Vagina (tissue), 2 donors: Measurements from ENCODE around the gene PPAN. TPM values are rescaled to one million over a fixed set of nuclear protein-coding genes. Genes with fewer than 3 reads are reported as not detected.

Experiments
- DNase-seq, 2 donors: peaks; one replicate each; pipeline ENCODE4 v3.0.0-alpha.2; 2017; ENCODE audit errors: extremely low spot score in 2 of 2
- H3K27ac ChIP-seq: fragments of 200-600 bp; sonication (generic); one replicate; pipeline ENCODE4 v1.5.1; 2019
- H3K27me3 ChIP-seq: fragments of 200-600 bp; sonication (generic); one replicate; pipeline ENCODE4 v1.5.1; 2019
- H3K36me3 ChIP-seq, 2 donors: fragments of 200-600 bp; sonication (generic); one replicate each; pipeline ENCODE4 v1.5.1; 2017 to 2019
- H3K4me1 ChIP-seq: fragments of 200-600 bp; sonication (generic); one replicate; pipeline ENCODE4 v1.5.1; 2019
- H3K4me3 ChIP-seq, 2 donors: fragments of 200-600 bp; sonication (generic); 1 replicate in 1 of 2; 2 replicates in 1 of 2; pipeline ENCODE4 v1.5.1; 2016 to 2019
- H3K9me3 ChIP-seq: fragments of 200-600 bp; sonication (generic); one replicate; pipeline ENCODE4 v1.5.1; 2019
- CTCF ChIP-seq, 3 experiments: fragments of 450-650 bp in 2 of 3; fragments of 200-600 bp in 1 of 3; sonication (generic) in 1 of 3; IDR thresholded peaks; one replicate each; pipeline ENCODE4 v1.5.1; 2017 to 2019; ENCODE audit warnings: antibody characterized with exemption in 3 of 3, mild to moderate bottlenecking in 2 of 3, moderate library complexity in 2 of 3
- POLR2A ChIP-seq, 2 donors: fragments of 450-650 bp; IDR thresholded peaks; one replicate each; pipeline ENCODE4 v1.6.1; 2017; ENCODE audit warnings: antibody characterized with exemption in 2 of 2, mild to moderate bottlenecking in 2 of 2, moderate library complexity in 2 of 2
- POLR2AphosphoS5 ChIP-seq, 2 donors: sonication (generic); formaldehyde crosslinking; IDR thresholded peaks; one replicate each; pipeline ENCODE4 v1.9.0; 2017; ENCODE audit warnings: antibody characterized with exemption in 2 of 2, mild to moderate bottlenecking in 2 of 2, low read depth in 1 of 2; ENCODE audit not compliant: insufficient read depth in 1 of 2
- intact Hi-C: fragments of 100-400 bp; cut with DNase I; formaldehyde crosslinking; loops from one replicate; pipeline ENCODE4 v1.15.1; 2023
- total RNA-seq: library from RNA; depleted of rRNA; stranded (reverse); fragments of >200 nt; gene quantifications from one replicate; pipeline ENCODE4 v1.2.3, GENCODE V29; 2016

PPAN gene
- total RNA-seq, 1 donor from 2014 or later: 55.2 TPM

GRCh38 chr19:10112037-10112761 lies 6.0 kb downstream of the PPAN start:
- Histone ChIP-seq H3K36me3 (peaks cover 0 to 72% of the 10 kb centered on the region in 2 donors), H3K27me3 (no peaks in the 10 kb centered on the region), H3K4me3 (no peak overlapping the region), H3K27ac (no peak overlapping the region), H3K9me3 (no peaks in the 10 kb centered on the region), H3K4me1 (peaks cover 18% of the 10 kb centered on the region)
- intact Hi-C loops: no loop called here
- peak; percentile 79 to 87 for DNase-seq
- TF ChIP-seq POLR2A (IDR thresholded peaks at IDR 0.05): no peak
- peak in 1 of 2 donors; percentile 20 for TF ChIP-seq POLR2AphosphoS5 (IDR thresholded peaks at IDR 0.05; ENCODE audit: insufficient read depth in 1 of 2, low read depth in 1 of 2)

- no peak overlapping the region for H3K4me3 ChIP-seq
- intact Hi-C loops: no loop called here
- peak; percentile 84 to 95 for DNase-seq
- H3K36me3 ChIP-seq: peaks cover 0 to 72% of the 10 kb centered on the region in 2 donors
- H3K27me3 ChIP-seq: no peaks in the 10 kb centered on the region
- no peak overlapping the region for H3K27ac ChIP-seq
- no peak for TF ChIP-seq POLR2AphosphoS5 (IDR thresholded peaks at IDR 0.05; ENCODE audit: insufficient read depth in 1 of 2, low read depth in 1 of 2)
- TF ChIP-seq CTCF (IDR thresholded peaks at IDR 0.05): peak in 2 of 3 experiments; percentile 24 to 36
- H3K4me1 ChIP-seq: peaks cover 11% of the 10 kb centered on the region
- no peaks in the 10 kb centered on the region for H3K9me3 ChIP-seq
Observed at GRCh38 chr19:10112895-10113591, 6.9 kb downstream of the PPAN start.

GRCh38 chr19:10113592-10113963 lies 7.4 kb downstream of the PPAN start:
- DNase-seq: no peak

GRCh38 chr19:10113964-10114650 lies 7.9 kb downstream of the PPAN start:
- peaks cover 0 to 62% of the 10 kb centered on the region in 2 donors for H3K36me3 ChIP-seq
- no peaks in the 10 kb centered on the region for H3K9me3 ChIP-seq
- DNase-seq: peak in 1 of 2 donors; percentile 91
- no peaks in the 10 kb centered on the region for H3K27me3 ChIP-seq
- H3K27ac ChIP-seq: no peak overlapping the region
- TF ChIP-seq CTCF (IDR thresholded peaks at IDR 0.05): no peak
- peak in 1 of 2 donors; percentile 9 for TF ChIP-seq POLR2AphosphoS5 (IDR thresholded peaks at IDR 0.05; ENCODE audit: insufficient read depth in 1 of 2, low read depth in 1 of 2)
- H3K4me1 ChIP-seq: peaks cover 21% of the 10 kb centered on the region
- H3K4me3 ChIP-seq: no peak overlapping the region
- intact Hi-C loops: no loop called here

More at GRCh38 chr19:10113592-10113963, 7.4 kb downstream of the PPAN start:
- Histone ChIP-seq H3K9me3 (no peaks in the 10 kb centered on the region), H3K4me1 (peaks cover 16% of the 10 kb centered on the region), H3K27ac (no peak overlapping the region), H3K4me3 (no peak overlapping the region), H3K27me3 (no peaks in the 10 kb centered on the region), H3K36me3 (peaks cover 0 to 67% of the 10 kb centered on the region in 2 donors)
- TF ChIP-seq CTCF (IDR thresholded peaks at IDR 0.05): no peak
- no peak for TF ChIP-seq POLR2A (IDR thresholded peaks at IDR 0.05)
- TF ChIP-seq POLR2AphosphoS5 (IDR thresholded peaks at IDR 0.05; ENCODE audit: insufficient read depth in 1 of 2, low read depth in 1 of 2): no peak
- intact Hi-C loops: no loop called here

GRCh38 chr19:10114651-10115391 lies 8.7 kb downstream of the PPAN start:
- Histone ChIP-seq H3K4me3 (no peak overlapping the region), H3K9me3 (no peaks in the 10 kb centered on the region), H3K36me3 (peaks cover 0 to 54% of the 10 kb centered on the region in 2 donors), H3K27ac (no peak overlapping the region), H3K4me1 (peaks cover 25% of the 10 kb centered on the region), H3K27me3 (no peaks in the 10 kb centered on the region)
- no peak for TF ChIP-seq CTCF (IDR thresholded peaks at IDR 0.05)
- TF ChIP-seq POLR2A (IDR thresholded peaks at IDR 0.05): no peak
- no peak for TF ChIP-seq POLR2AphosphoS5 (IDR thresholded peaks at IDR 0.05; ENCODE audit: insufficient read depth in 1 of 2, low read depth in 1 of 2)
- intact Hi-C loops: no loop called here
- peak in 1 of 2 donors; percentile 86 for DNase-seq
